Tibial nerve (tissue), 4 donors: Measurements from ENCODE around the gene SFTA2. TPM values are rescaled to one million over a fixed set of nuclear protein-coding genes. Genes with fewer than 3 reads are reported as not detected.

Experiments
- DNase-seq, 2 donors: peaks; one replicate each; pipeline ENCODE4 v3.0.0-alpha.2; 2019; ENCODE audit warnings: low spot score in 2 of 2
- H3K27ac ChIP-seq, 4 donors: fragments of 200-600 bp; sonication (generic) in 3 of 4; one replicate each; pipeline ENCODE4 v1.5.1; 2017 to 2019; ENCODE audit warnings: mild to moderate bottlenecking in 1 of 4
- H3K27me3 ChIP-seq, 2 donors: fragments of 200-600 bp; sonication (generic) in 1 of 2; one replicate each; pipeline versions ENCODE4 v1.5.1 to v1.6.0; 2017 to 2019
- H3K36me3 ChIP-seq, 3 donors: fragments of 200-600 bp; sonication (generic); one replicate each; pipeline ENCODE4 v1.5.1; 2018 to 2019
- H3K4me1 ChIP-seq, 4 donors: fragments of 200-600 bp; sonication (generic) in 3 of 4; one replicate each; pipeline ENCODE4 v1.5.1; 2017 to 2019
- H3K4me3 ChIP-seq, 4 donors: fragments of 200-600 bp; sonication (generic) in 3 of 4; one replicate each; pipeline ENCODE4 v1.5.1; 2017 to 2019; ENCODE audit warnings: mild to moderate bottlenecking in 1 of 4, moderate library complexity in 1 of 4
- H3K9me3 ChIP-seq, 4 donors: fragments of 200-600 bp; sonication (generic) in 3 of 4; one replicate each; pipeline ENCODE4 v1.5.1; 2017 to 2019
- EP300 ChIP-seq, 2 donors: sonication (generic); formaldehyde crosslinking; IDR thresholded peaks; one replicate each; pipeline ENCODE4 v1.6.1; 2017; ENCODE audit warnings: antibody characterized with exemption in 2 of 2, mild to moderate bottlenecking in 1 of 2
- POLR2A ChIP-seq, 2 donors: fragments of 450-650 bp; IDR thresholded peaks; one replicate each; pipeline ENCODE4 v1.6.1; 2017; ENCODE audit warnings: antibody characterized with exemption in 2 of 2, mild to moderate bottlenecking in 2 of 2, moderate library complexity in 2 of 2
- WGBS, 2 donors: methylation state at CpG; one replicate each; pipeline ENCODE4 v1.1.5; 2018; 5-methylcytosine and 5-hydroxymethylcytosine counted together
- total RNA-seq, 4 donors: library from RNA; depleted of rRNA; stranded (reverse); fragments of >200 nt; gene quantifications; one replicate each; pipeline ENCODE4 v1.1.0, GENCODE V29; 2016
- TF ChIP-seq, protein P1 (sequence below), 5 experiments: fragments of 200-600 bp in 3 of 5; fragments of 450-650 bp in 2 of 5; sonication (generic) in 3 of 5; IDR thresholded peaks; one replicate each; pipeline ENCODE4 v1.5.1; 2016 to 2019; ENCODE audit warnings: antibody characterized with exemption in 5 of 5, mild to moderate bottlenecking in 3 of 5, moderate library complexity in 2 of 5

Gene SFTA2
- total RNA-seq, 4 donors from 2014 or later: not detected

GRCh38 chr6:30962716-30963115 lies 30.7 kb upstream of the SFTA2 start:
- no peak overlapping the region for H3K4me3 ChIP-seq
- no peaks in the 10 kb centered on the region for H3K4me1 ChIP-seq
- no peaks in the 10 kb centered on the region for H3K36me3 ChIP-seq
- no peak overlapping the region for H3K27ac ChIP-seq
- no peaks in the 10 kb centered on the region for H3K27me3 ChIP-seq
- no peaks in the 10 kb centered on the region for H3K9me3 ChIP-seq
- no peak for DNase-seq
- TF ChIP-seq EP300 (IDR thresholded peaks at IDR 0.05): no peak
- TF ChIP-seq, protein P1, sequence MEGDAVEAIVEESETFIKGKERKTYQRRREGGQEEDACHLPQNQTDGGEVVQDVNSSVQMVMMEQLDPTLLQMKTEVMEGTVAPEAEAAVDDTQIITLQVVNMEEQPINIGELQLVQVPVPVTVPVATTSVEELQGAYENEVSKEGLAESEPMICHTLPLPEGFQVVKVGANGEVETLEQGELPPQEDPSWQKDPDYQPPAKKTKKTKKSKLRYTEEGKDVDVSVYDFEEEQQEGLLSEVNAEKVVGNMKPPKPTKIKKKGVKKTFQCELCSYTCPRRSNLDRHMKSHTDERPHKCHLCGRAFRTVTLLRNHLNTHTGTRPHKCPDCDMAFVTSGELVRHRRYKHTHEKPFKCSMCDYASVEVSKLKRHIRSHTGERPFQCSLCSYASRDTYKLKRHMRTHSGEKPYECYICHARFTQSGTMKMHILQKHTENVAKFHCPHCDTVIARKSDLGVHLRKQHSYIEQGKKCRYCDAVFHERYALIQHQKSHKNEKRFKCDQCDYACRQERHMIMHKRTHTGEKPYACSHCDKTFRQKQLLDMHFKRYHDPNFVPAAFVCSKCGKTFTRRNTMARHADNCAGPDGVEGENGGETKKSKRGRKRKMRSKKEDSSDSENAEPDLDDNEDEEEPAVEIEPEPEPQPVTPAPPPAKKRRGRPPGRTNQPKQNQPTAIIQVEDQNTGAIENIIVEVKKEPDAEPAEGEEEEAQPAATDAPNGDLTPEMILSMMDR (IDR thresholded peaks at IDR 0.05): no peak
- TF ChIP-seq POLR2A (IDR thresholded peaks at IDR 0.05): no peak

GRCh38 chr6:30960907-30961673 lies 29.1 kb upstream of the SFTA2 start:
- no peak for DNase-seq
- 66 to 75% methylated on average over 9 of the region's 9 CpGs for WGBS, 2 donors
- TF ChIP-seq POLR2A (IDR thresholded peaks at IDR 0.05) (no peak), EP300 (IDR thresholded peaks at IDR 0.05) (no peak)
- TF ChIP-seq, protein P1 (IDR thresholded peaks at IDR 0.05): no peak

GRCh38 chr6:30957716-30958115 lies 25.7 kb upstream of the SFTA2 start:
- Histone ChIP-seq H3K27me3 (no peaks in the 10 kb centered on the region), H3K4me1 (peaks cover 0 to 17% (median 5%) of the 10 kb centered on the region in 4 donors), H3K4me3 (no peak overlapping the region), H3K36me3 (no peaks in the 10 kb centered on the region), H3K27ac (no peak overlapping the region), H3K9me3 (no peaks in the 10 kb centered on the region)
- TF ChIP-seq POLR2A (IDR thresholded peaks at IDR 0.05) (no peak), EP300 (IDR thresholded peaks at IDR 0.05) (no peak)
- TF ChIP-seq, protein P1 (IDR thresholded peaks at IDR 0.05): no peak
- 69 to 76% methylated on average over 2 of the region's 2 CpGs for WGBS, 2 donors
- no peak for DNase-seq

More at GRCh38 chr6:30960907-30961673, 29.1 kb upstream of the SFTA2 start:
- Histone ChIP-seq H3K36me3 (no peaks in the 10 kb centered on the region), H3K27me3 (no peaks in the 10 kb centered on the region), H3K4me1 (peaks cover 0 to 3% (median 0%) of the 10 kb centered on the region in 4 donors), H3K27ac (no peak overlapping the region), H3K9me3 (no peaks in the 10 kb centered on the region), H3K4me3 (no peak overlapping the region)

- TF ChIP-seq, protein P1 (IDR thresholded peaks at IDR 0.05): no peak
- TF ChIP-seq POLR2A (IDR thresholded peaks at IDR 0.05): no peak
- Histone ChIP-seq H3K36me3 (no peaks in the 10 kb centered on the region), H3K27me3 (no peaks in the 10 kb centered on the region), H3K4me1 (peaks cover 0 to 17% (median 5%) of the 10 kb centered on the region in 4 donors), H3K9me3 (no peaks in the 10 kb centered on the region), H3K27ac (peak overlapping the region in 3 of 4 donors; percentile 6 to 63 (median 17)), H3K4me3 (peak overlapping the region; percentile 31 to 60 (median 42))
- DNase-seq: no peak
- 5 to 15% methylated on average over 30 to 46 of the region's 46 CpGs for WGBS, 2 donors
These were observed 23.5 kb upstream of the SFTA2 start for GRCh38 chr6:30955367-30956042.
